ENCODE measurements around the gene ADARB1. TPM values are rescaled to one million over a fixed set of nuclear protein-coding genes. Genes with fewer than 3 reads are reported as not detected.

The ADARB1 gene
- total RNA-seq, 5 donors from 2014 or later (not counting 1 experiment from before 2014, with no cell fraction given) = 39.7 to 50.3 (median 44.5) TPM

DNA sequence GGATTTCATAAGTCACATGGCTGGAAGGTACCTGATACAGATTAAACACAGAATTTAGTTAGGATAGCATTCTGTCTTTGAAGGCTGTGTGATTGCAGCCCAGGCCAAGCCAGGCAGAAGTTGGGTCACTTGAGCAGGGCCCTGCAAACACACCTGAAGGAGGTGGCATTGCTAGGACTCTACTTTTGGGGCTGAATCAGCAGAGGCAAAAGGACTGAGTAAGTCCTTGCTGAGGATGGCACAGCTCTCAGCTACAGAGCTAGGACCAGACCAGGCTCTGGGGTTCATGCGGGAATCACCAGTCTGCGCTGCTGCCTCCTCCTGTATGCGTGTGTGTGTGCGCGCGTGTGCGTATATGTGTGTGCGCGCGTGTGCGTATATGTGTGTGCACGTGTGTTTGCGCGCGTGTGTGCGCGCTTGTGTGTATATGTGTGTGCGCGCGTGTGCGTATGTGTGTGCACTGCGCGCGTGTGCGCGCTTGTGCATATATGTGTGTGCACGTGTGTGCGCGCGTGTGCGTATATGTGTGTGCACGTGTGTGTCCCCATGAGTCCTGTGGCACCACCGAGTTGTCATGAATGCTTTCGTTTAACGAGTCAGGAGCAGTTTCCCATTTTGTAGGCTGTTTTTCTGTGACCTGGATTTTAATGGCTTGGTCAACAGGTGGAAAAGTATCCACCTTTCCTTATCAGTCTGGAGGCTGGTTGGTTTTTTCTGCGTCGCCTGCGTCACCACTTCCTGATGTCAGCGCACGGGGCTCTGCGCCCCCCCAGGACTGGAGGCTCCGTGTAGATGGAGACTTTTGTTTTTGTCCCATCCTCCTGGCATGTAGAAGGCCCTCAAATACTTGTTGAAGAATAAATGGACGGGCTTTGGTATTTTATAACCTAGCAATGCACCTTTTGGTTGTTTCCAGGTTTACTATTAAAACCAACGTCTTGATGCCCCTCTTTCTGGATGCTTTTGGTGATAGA lies 34.7 kb downstream of the ADARB1 start:
- Histone ChIP-seq H3K9me3 (no peaks in the 10 kb centered on the region), H3K4me3 (ENCODE audit: control insufficient read depth in 1 of 2, extremely low read depth in 1 of 2, low read length in 1 of 2) (peak overlapping the region; percentile 15 to 46), H3K36me3 (ENCODE audit: control insufficient read depth in 2 of 2, extremely low read depth in 1 of 2, insufficient read depth in 1 of 2, low read length in 1 of 2) (no peaks in the 10 kb centered on the region), H3K27me3 (replicated peaks in 1 of 2; ENCODE audit: control insufficient read depth in 2 of 2, extremely low read depth in 1 of 2, insufficient read depth in 2 of 2, low read length in 1 of 2) (no peaks in the 10 kb centered on the region), H3K27ac (ENCODE audit: low read length) (no peak overlapping the region), H3K4me1 (ENCODE audit: control insufficient read depth in 1 of 2, extremely low read depth in 1 of 2, insufficient read depth in 2 of 2, low read length in 2 of 2) (peaks cover 28 to 31% of the 10 kb centered on the region in 2 experiments)
- DNase-seq (peak in 23 of 35 experiments; percentile 7 to 51 (median 22)), ATAC-seq (replicated peaks in 1 of 4) (peak; percentile 34 to 60 (median 50))
- Mint-ChIP-seq H3K27ac (peak overlapping the region; percentile 15 to 82), H3K4me1 (peaks cover 69 to 81% (median 75%) of the 10 kb centered on the region in 3 donors), H3K27me3 (no peaks in the 10 kb centered on the region), H3K4me3 (peak overlapping the region; percentile 57 to 75 (median 63)), H3K9me3 (no peaks in the 10 kb centered on the region), H3K36me3 (no peaks in the 10 kb centered on the region)
- ChIA-PET CTCF (interaction anchor here in 1 of 2 donors (1.3 kb wide), 1 partner anchor 9 kb away, joined by 3 read pairs; no protein-coding TSS in a partner anchor), POLR2A (interaction anchor here in 1 of 2 donors (1.1 kb wide), 1 partner anchor 9 kb away, joined by 3 read pairs; no protein-coding TSS in a partner anchor)
- 81% methylated on average over 39 of the region's 44 CpGs for WGBS (ENCODE audit: insufficient coverage)

DNA sequence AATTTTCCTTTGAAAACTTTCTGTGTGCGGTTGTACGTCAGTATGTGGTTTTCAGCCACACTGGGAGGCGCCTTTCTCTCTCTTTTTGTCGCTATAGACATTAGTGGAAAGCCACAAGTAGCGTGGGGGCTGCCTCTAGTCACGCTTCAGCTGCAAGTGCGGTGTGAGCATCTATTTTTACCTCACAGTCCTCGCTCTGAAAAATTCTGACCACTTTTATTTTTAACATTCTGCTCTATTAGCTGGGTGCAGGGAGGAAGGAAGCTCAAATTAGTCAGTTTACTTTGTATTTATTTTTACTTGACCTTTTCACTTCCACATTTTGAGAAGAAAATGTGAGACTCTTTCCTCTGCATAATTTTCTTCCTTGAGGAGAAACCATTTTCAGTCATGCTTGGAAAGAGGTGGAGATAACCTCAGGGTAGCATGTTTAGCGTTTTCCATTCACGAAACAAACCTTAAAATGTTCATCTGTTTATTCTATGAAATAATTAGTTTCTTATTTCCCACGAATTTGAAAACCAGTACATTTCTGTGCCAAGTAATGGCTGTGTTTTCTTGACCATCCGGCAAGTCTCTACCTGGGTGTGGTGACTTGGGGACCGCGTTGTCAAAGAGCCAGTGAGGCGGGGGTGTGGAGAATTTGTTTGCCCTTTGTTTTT lies 35.6 kb downstream of the ADARB1 start:
- ChIA-PET POLR2A (no interaction called here), CTCF (interaction anchor here (0.6 to 1.3 kb wide), 2 partner anchors 10 to 47 kb away, joined by 3 read pairs; no protein-coding TSS in a partner anchor)
- Mint-ChIP-seq H3K27ac (peak overlapping the region; percentile 68 to 82), H3K4me1 (peaks cover 66 to 78% (median 72%) of the 10 kb centered on the region in 3 donors), H3K9me3 (no peaks in the 10 kb centered on the region), H3K27me3 (no peaks in the 10 kb centered on the region), H3K36me3 (peaks cover 4% of the 10 kb centered on the region), H3K4me3 (peak overlapping the region; percentile 57 to 75 (median 63))
- peak overlapping the region; percentile 15 to 46 for H3K4me3 ChIP-seq (ENCODE audit: control insufficient read depth in 1 of 2, extremely low read depth in 1 of 2, low read length in 1 of 2)
- no peak overlapping the region for H3K27ac ChIP-seq (ENCODE audit: low read length)
- DNase-seq = peak in 19 of 35 experiments; percentile 11 to 61 (median 25)
- no peaks in the 10 kb centered on the region for H3K9me3 ChIP-seq
- no peaks in the 10 kb centered on the region for H3K27me3 ChIP-seq (replicated peaks in 1 of 2; ENCODE audit: control insufficient read depth in 2 of 2, extremely low read depth in 1 of 2, insufficient read depth in 2 of 2, low read length in 1 of 2)
- 20% methylated on average over 3 of the region's 15 CpGs for WGBS (ENCODE audit: insufficient coverage)
- peaks cover 22 to 26% of the 10 kb centered on the region in 2 experiments for H3K4me1 ChIP-seq (ENCODE audit: control insufficient read depth in 1 of 2, extremely low read depth in 1 of 2, insufficient read depth in 2 of 2, low read length in 2 of 2)
- no peaks in the 10 kb centered on the region for H3K36me3 ChIP-seq (ENCODE audit: control insufficient read depth in 2 of 2, extremely low read depth in 1 of 2, insufficient read depth in 1 of 2, low read length in 1 of 2)
- peak in 3 of 4 experiments; percentile 57 to 83 (median 68) for ATAC-seq (replicated peaks in 1 of 4)

DNA sequence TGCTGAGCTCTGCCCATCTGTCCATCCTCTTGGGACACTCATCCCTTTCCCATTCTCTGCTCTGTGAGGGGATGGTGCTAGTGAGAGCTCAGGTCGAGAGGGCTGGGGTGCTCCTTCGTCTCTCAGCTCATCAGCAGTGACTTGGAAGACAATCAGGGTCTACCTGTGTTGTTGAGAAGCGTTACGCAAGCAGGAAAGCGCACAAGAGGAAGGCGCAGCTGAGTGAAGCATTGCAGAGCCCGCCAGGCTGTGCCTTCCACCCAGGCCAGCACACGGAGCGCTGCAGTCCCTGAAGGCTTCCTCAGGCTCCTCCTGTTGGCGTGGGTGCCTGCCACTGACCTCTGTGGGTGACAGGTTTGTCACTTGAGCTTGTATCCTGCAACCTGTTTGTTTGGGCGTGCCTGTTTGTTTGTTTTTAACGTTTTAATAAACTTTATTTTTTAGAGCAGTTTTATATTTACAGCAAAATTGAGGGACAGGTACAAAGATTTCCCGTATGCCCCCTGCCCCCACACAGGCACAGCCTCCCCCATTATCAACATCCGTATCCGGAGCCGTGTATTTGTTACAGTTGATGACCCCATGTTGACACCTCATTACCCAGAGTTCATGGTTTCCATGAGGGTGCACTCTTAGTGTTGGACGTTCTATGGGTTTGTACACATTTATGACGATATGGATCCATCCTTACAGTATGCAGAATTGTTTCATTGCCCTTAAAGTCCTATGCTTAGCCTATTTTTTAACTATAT lies 36.7 kb downstream of the ADARB1 start:
- peak overlapping the region in 2 of 3 donors; percentile 49 to 67 for H3K4me3 Mint-ChIP-seq
- peaks cover 19 to 22% of the 10 kb centered on the region in 2 experiments for H3K4me1 ChIP-seq (ENCODE audit: control insufficient read depth in 1 of 2, extremely low read depth in 1 of 2, insufficient read depth in 2 of 2, low read length in 2 of 2)
- no peaks in the 10 kb centered on the region for H3K9me3 ChIP-seq
- 85% methylated on average over 11 of the region's 18 CpGs for WGBS (ENCODE audit: insufficient coverage)
- H3K4me1 Mint-ChIP-seq = peaks cover 56 to 76% (median 71%) of the 10 kb centered on the region in 3 donors
- DNase-seq = no peak
- no peaks in the 10 kb centered on the region for H3K9me3 Mint-ChIP-seq
- ChIA-PET CTCF (interaction anchor here in 1 of 2 donors (1.3 kb wide), 1 partner anchor 11 kb away, joined by 3 read pairs; no protein-coding TSS in a partner anchor), POLR2A (no interaction called here)
- peak overlapping the region in 1 of 2 donors; percentile 53 for H3K27ac Mint-ChIP-seq
- H3K36me3 Mint-ChIP-seq = peaks cover 4% of the 10 kb centered on the region
- peak overlapping the region in 1 of 2 donors; percentile 29 for H3K4me3 ChIP-seq (ENCODE audit: control insufficient read depth in 1 of 2, extremely low read depth in 1 of 2, low read length in 1 of 2)
- H3K27ac ChIP-seq (ENCODE audit: low read length) = no peak overlapping the region
- H3K36me3 ChIP-seq (ENCODE audit: control insufficient read depth in 2 of 2, extremely low read depth in 1 of 2, insufficient read depth in 1 of 2, low read length in 1 of 2) = no peaks in the 10 kb centered on the region
- H3K27me3 ChIP-seq (replicated peaks in 1 of 2; ENCODE audit: control insufficient read depth in 2 of 2, extremely low read depth in 1 of 2, insufficient read depth in 2 of 2, low read length in 1 of 2) = no peaks in the 10 kb centered on the region
- peak in 1 of 4 experiments; percentile 30 for ATAC-seq (replicated peaks in 1 of 4)
- H3K27me3 Mint-ChIP-seq = no peaks in the 10 kb centered on the region

DNA sequence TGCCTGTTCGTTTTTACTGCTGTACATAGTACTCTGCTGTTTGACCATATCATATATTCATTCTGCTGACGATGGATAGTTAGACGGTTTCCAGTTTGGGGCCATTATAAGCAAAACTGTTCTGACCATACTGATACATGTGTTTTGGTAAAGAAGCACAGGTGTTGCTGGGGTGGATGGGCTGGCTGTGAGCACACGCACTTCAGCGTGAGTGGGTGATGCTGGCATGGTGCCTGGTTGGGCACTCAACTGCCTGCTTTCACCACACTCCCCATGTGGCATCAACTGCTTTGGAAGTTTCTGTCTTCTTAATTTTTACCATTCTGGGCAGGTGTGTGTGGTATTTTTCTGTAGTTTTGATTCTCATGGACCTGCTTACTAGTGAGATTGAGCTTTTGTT lies 37.3 kb downstream of the ADARB1 start:
- Mint-ChIP-seq H3K27me3 (no peaks in the 10 kb centered on the region), H3K27ac (no peak overlapping the region), H3K4me1 (peaks cover 56 to 75% (median 71%) of the 10 kb centered on the region in 3 donors), H3K9me3 (no peaks in the 10 kb centered on the region), H3K4me3 (peak overlapping the region in 1 of 3 donors; percentile 6), H3K36me3 (peaks cover 7% of the 10 kb centered on the region)
- CTCF ChIA-PET = no interaction called here
- POLR2A ChIA-PET = no interaction called here
- Histone ChIP-seq H3K27me3 (replicated peaks in 1 of 2; ENCODE audit: control insufficient read depth in 2 of 2, extremely low read depth in 1 of 2, insufficient read depth in 2 of 2, low read length in 1 of 2) (no peaks in the 10 kb centered on the region), H3K27ac (ENCODE audit: low read length) (no peak overlapping the region), H3K4me1 (ENCODE audit: control insufficient read depth in 1 of 2, extremely low read depth in 1 of 2, insufficient read depth in 2 of 2, low read length in 2 of 2) (peaks cover 19% of the 10 kb centered on the region in 2 experiments), H3K9me3 (no peaks in the 10 kb centered on the region), H3K36me3 (ENCODE audit: control insufficient read depth in 2 of 2, extremely low read depth in 1 of 2, insufficient read depth in 1 of 2, low read length in 1 of 2) (no peaks in the 10 kb centered on the region), H3K4me3 (ENCODE audit: control insufficient read depth in 1 of 2, extremely low read depth in 1 of 2, low read length in 1 of 2) (no peak overlapping the region)
- DNase-seq (no peak), ATAC-seq (replicated peaks in 1 of 4) (no peak)
- WGBS (ENCODE audit: insufficient coverage) = no CpG with 5 or more reads among the region's 5 CpGs

DNA sequence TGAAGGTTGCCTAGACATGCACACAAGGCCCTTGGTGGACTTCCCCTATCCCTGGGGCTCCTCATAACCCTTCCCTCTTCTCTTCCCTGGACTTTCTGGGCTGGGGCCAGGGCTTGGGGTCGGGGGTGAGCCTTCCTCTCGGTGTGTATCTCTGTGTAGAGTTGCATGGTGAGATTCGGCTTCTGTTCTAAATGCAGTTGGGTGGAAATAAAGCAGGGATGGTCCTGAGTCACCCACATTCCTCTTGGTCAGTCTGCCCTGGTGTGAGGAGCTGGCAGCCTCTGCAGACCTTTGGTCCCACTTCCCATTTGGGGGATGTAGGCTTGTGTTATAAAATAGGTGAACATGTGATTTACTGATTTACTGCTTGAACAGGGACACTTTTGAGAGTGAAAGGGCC lies 38.0 kb downstream of the ADARB1 start:
- DNase-seq = no peak
- H3K27ac ChIP-seq (ENCODE audit: low read length) = no peak overlapping the region
- POLR2A ChIA-PET = no interaction called here
- WGBS (ENCODE audit: insufficient coverage) = 100% methylated on average over 1 of the region's 3 CpGs
- Mint-ChIP-seq H3K27me3 (no peaks in the 10 kb centered on the region), H3K4me1 (peaks cover 52 to 75% (median 72%) of the 10 kb centered on the region in 3 donors), H3K27ac (no peak overlapping the region), H3K36me3 (peaks cover 7% of the 10 kb centered on the region), H3K4me3 (no peak overlapping the region), H3K9me3 (no peaks in the 10 kb centered on the region)
- no peak for ATAC-seq (replicated peaks in 1 of 4)
- no peaks in the 10 kb centered on the region for H3K36me3 ChIP-seq (ENCODE audit: control insufficient read depth in 2 of 2, extremely low read depth in 1 of 2, insufficient read depth in 1 of 2, low read length in 1 of 2)
- CTCF ChIA-PET = no interaction called here
- H3K4me3 ChIP-seq (ENCODE audit: control insufficient read depth in 1 of 2, extremely low read depth in 1 of 2, low read length in 1 of 2) = no peak overlapping the region
- peaks cover 18 to 19% of the 10 kb centered on the region in 2 experiments for H3K4me1 ChIP-seq (ENCODE audit: control insufficient read depth in 1 of 2, extremely low read depth in 1 of 2, insufficient read depth in 2 of 2, low read length in 2 of 2)
- no peaks in the 10 kb centered on the region for H3K9me3 ChIP-seq
- H3K27me3 ChIP-seq (replicated peaks in 1 of 2; ENCODE audit: control insufficient read depth in 2 of 2, extremely low read depth in 1 of 2, insufficient read depth in 2 of 2, low read length in 1 of 2) = no peaks in the 10 kb centered on the region

Measured in T-cell (primary cell).